A549 (cell line): ENCODE results near the gene GLCE.

ENCODE experiments used
- FOSB ChIP-seq: fragments of 250-450 bp; sonication (Bioruptor Pico); IDR thresholded peaks from 2 replicates; pipeline ENCODE4 v1.5.0; 2020; ENCODE audit warnings: mild to moderate bottlenecking, moderate library complexity
- FOSL2 ChIP-seq, 2 experiments: fragments of 450-650 bp in 1 of 2; fragments of >200 bp in 1 of 2; sonication (Bioruptor Twin) in 1 of 2; formaldehyde crosslinking; IDR thresholded peaks; 2 replicates each; pipeline versions ENCODE4 v1.5.0 to v1.6.1; 2016 to 2020; ENCODE audit warnings: mild to moderate bottlenecking in 1 of 2, moderate library complexity in 1 of 2
- POLR2A ChIP-seq: IDR thresholded peaks from 2 replicates; pipeline ENCODE4 v1.6.1; 2012; ENCODE audit warnings: mild to moderate bottlenecking, low read length
- ZSCAN20 ChIP-seq: fragments of 250-450 bp; sonication (Bioruptor Pico); IDR thresholded peaks from 2 replicates; pipeline ENCODE4 v1.8.0; 2022; ENCODE audit warnings: mild to moderate bottlenecking, moderate library complexity
- TF ChIP-seq, protein P1 (sequence below): fragments of >200 bp; sonication (Bioruptor Twin); formaldehyde crosslinking; IDR thresholded peaks from 3 replicates; pipeline ENCODE4 v1.5.1; 2016
- TF ChIP-seq, protein P2 (sequence below): fragments of 150-350 bp; IDR thresholded peaks from 2 replicates; pipeline ENCODE4 v1.6.1; 2014; ENCODE audit warnings: low read depth, mild to moderate bottlenecking, low read length

DNA sequence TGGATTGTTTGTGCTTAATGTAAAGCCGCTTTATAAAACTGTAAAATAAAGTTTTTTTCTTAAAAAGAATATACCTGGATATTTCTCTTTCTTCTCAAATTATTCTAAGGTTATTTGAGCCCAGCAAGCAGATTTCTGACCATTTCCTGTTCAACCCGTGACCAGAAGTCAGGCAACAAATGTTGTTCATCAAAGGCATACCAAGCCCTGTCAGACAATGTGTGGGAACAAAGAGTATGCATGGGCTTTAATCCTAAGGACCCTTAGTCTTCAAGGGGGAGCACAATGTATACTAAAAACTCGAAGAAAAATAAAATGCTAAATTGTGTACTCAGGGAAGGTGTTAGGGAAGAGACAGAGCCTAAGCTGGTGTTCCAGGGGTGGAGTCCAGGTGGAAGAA, 111.7 kb downstream of the GLCE start:
- TF ChIP-seq, protein P1, sequence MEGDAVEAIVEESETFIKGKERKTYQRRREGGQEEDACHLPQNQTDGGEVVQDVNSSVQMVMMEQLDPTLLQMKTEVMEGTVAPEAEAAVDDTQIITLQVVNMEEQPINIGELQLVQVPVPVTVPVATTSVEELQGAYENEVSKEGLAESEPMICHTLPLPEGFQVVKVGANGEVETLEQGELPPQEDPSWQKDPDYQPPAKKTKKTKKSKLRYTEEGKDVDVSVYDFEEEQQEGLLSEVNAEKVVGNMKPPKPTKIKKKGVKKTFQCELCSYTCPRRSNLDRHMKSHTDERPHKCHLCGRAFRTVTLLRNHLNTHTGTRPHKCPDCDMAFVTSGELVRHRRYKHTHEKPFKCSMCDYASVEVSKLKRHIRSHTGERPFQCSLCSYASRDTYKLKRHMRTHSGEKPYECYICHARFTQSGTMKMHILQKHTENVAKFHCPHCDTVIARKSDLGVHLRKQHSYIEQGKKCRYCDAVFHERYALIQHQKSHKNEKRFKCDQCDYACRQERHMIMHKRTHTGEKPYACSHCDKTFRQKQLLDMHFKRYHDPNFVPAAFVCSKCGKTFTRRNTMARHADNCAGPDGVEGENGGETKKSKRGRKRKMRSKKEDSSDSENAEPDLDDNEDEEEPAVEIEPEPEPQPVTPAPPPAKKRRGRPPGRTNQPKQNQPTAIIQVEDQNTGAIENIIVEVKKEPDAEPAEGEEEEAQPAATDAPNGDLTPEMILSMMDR: no peak
- TF ChIP-seq FOSL2 (IDR thresholded peaks at IDR 0.05) (no peak), FOSL2 (CRISPR knock-in tag; IDR thresholded peaks at IDR 0.05) (no peak), POLR2A (no peak), ZSCAN20 (CRISPR knock-in tag) (no peak), FOSB (CRISPR knock-in tag) (no peak)
- TF ChIP-seq, protein P2, sequence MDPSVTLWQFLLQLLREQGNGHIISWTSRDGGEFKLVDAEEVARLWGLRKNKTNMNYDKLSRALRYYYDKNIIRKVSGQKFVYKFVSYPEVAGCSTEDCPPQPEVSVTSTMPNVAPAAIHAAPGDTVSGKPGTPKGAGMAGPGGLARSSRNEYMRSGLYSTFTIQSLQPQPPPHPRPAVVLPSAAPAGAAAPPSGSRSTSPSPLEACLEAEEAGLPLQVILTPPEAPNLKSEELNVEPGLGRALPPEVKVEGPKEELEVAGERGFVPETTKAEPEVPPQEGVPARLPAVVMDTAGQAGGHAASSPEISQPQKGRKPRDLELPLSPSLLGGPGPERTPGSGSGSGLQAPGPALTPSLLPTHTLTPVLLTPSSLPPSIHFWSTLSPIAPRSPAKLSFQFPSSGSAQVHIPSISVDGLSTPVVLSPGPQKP: no peak
